Measurements from ENCODE around the gene ARHGAP6.

Gene ARHGAP6

DNA sequence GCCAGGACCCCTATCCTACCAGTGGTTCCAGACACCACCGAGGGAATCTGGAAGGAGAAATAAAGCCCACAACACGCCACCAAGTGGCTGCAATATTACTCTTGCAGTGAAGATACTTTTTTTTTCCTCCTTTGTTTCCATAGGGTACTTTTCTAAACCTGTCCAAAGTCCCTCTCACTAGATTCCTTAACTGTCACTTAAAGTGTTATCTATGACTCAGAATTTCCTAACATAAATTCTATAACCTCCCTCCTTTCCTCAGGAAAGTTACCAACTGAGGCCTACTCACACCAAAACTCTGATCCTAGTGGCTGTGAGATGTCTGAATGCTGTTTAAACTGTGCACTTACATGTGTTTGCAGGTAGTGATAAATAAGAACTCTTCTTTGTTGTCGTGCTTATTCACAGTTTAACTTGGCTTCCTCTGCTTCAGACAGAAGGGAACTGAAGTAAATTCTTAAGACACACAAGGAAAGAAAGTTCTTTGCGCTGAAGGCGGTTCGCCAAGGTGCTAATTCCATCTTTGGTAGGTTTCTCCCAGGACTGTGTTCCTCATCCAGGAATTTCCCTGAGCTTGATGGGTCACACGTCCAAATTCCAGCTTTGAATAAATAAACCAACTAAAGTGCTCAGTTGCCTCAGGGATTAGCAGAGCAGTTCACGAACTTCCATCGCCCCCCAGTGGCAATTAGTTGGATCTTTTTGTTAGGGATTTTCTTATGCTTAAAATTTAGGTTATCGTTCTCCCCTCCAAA lies 565.3 kb downstream of the ARHGAP6 start:
- DNase-seq, result peak; percentile 73

DNA sequence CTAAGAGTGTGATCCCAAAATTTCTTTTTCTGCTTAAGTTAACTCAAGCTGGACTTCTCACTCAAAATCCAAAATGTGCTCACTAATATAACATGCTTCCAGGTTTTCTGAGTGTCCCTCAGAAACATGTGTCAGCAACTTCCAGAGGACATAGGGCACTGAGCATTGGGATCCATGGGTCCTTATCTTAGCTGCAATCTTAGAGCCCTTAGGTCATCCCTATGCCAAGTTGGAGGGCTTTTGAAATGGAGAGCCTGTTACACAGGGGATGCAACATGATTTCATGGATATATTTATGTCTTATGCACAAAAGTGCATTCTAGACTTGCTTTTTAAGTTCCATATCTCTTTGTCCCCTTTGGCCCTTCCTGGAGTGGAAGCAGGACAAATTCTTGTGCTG lies 566.3 kb downstream of the ARHGAP6 start:
- DNase-seq, result no peak

DNA sequence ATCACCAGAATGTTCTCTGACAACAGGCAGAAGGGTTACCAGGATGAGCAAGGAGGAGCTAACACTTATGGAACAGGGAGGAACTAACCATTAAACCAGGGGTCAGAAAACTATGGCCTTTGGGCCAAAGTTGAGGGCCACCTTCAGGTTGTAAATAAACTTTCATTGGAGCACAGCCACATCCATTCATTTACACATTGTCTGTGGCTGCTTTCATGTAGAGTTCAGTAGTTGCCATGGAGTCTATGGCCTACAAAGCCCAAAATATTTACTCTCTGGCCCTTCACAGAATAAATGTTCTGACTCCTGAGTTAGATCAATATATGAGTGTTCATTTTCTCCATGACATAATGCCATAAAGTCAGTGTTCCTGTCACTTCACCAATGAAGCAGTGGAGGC lies 567.8 kb downstream of the ARHGAP6 start:
- no peak for DNase-seq

DNA sequence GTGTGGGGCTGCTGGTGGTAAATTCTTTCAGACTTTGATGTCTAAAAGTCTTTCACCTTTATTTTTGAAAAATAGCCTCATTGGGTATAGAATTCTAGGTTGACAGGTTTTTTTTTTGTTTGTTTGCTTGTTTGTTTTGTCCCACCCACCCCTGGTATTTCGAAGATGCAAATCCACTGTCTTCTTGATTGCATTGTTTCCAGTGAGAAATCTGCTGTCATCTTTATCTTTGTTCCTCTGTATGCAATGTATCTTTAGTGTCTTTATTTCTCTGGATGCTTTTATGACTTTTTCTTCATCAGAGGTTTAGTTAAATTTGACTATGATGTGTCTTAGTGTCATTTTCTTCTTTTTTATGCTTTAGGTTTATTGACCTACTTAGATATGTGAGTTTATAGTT lies 575.9 kb downstream of the ARHGAP6 start:
- no peak for DNase-seq
